ENCODE measurements around the gene RBM20.
"Not testable (repeated sequence)": the region's sequence is repeated elsewhere in the genome, so short reads cannot be mapped to it uniquely, and the experiment has no call there.

The RBM20 gene

DNA sequence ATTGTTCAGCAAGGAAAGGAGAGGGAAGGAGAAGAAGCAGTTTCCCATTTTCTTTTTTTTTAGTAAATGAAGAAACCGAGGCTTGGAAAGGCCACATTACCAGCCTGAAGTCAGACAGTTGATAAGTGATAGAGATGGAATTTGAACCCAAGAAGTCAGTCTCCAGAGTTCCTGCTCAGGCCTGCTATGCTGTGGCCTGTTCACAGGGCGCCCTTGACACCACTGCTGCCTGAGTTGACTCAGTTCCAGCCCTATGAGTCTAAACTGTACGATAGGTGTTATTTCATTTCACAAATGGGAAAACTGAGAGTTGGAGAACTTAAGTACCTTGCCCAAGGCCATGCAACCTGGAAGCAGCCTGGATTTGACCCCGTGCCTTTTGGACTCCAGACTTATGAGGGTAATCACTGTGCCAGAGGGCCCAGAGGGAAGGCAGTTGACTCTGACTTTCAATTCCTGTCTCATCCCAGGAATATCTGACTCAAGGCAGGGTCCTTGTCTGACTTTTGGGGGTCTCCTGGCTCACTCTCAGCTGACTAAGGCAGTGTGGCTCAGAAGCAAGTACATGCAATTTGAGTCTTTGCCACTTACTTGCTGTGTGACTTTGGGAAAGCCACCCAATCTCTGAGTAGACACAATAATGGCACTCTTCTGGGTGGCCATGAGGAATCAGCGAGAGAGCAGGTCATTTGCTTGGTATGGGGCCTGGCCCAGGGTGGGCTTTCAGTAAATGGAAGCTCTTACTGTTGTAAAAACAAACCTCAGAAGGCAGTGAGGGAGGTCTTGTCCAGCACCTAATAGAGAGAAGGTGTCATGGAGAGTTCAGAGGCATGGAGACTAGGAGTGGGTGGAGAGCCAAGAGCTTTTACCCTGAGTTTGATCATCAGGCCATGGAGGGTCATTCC is 17.9 kb upstream of the RBM20 start:
- no peak for DNase-seq (ENCODE audit: low read depth)

- DNase-seq (ENCODE audit: low read depth), result no peak
Measured at GRCh38 chr10:110628161-110628560, 16.0 kb upstream of the RBM20 start.

DNA sequence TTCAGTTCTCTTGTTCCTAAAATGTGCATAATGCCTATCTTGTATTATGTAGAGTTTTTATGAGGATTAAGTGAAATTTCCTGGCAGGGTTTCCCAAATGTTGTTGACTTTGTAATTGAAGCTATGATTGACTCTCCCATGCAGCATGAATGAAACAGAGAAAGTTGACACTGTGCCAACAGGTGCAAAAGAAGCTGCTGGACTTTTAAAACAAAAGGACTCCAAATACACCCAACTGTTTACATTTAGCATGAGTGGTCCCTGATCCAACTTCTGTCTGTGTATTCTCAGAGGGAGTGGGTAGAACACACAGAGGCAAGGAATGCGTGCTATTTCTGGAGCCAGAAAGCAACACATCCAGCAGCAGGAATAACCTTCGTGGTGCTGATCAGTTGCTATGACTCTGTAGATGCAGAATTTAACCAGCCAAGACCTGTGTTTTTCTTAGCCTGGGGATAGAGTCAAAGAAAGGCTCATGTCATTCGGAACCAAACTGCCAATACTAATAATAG is 14.4 kb upstream of the RBM20 start:
- no peak for DNase-seq (ENCODE audit: low read depth)

GRCh38 chr10:110631934-110632333 is 12.2 kb upstream of the RBM20 start:
- DNase-seq (ENCODE audit: low read depth), result no peak

GRCh38 chr10:110632591-110633215 is 11.4 kb upstream of the RBM20 start:
- DNase-seq (ENCODE audit: low read depth), result no peak

DNA sequence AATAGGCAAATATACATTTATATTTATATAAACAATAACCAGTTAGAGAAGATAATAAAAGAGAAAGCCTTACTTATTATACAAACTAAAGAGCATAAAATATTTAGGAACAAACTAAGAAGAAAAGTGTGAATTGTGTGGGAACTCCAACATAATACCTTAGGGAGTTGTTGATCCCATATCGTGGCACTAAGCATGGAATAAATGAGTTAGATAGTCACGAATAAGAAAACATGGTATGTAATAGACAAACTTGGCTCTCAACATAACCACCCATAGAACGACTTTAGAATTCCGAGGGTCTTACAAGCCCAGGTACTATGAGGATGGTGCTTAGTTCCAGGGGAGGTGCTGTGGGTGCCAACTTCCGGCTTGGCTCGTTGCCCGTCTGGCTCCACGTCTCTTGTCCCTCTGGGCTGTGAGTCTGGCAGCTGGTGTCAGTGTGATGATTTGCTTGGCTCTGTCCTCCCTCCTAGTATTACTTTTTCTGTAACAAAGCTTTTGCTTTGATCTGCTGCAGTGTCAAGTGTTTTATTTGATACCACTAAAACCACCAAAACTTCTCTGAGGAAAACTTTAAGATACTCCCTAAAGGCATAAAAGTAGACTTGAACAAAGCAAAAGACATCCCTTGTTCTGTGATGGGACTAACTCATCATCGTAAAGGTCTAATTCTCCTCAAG is 9.5 kb upstream of the RBM20 start:
- DNase-seq (ENCODE audit: low read depth), result no peak

DNA sequence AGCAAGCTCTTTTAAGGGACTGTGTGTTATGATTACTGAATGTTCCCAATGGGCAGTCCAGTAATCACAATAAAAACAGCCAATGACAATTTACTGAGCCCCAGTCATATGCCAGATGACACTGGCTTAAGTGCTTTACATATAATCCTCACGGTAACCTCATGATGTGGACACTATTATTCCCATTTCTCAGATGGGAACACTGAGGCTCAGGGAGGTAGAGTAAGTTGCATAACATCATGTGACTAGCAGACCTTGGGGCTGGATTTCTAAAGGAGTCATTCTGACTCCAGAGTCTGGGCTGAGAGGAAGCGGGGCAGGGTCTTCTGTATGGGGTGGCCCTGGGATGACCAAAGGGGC is 7.6 kb upstream of the RBM20 start:
- no peak for DNase-seq (ENCODE audit: low read depth)

DNA sequence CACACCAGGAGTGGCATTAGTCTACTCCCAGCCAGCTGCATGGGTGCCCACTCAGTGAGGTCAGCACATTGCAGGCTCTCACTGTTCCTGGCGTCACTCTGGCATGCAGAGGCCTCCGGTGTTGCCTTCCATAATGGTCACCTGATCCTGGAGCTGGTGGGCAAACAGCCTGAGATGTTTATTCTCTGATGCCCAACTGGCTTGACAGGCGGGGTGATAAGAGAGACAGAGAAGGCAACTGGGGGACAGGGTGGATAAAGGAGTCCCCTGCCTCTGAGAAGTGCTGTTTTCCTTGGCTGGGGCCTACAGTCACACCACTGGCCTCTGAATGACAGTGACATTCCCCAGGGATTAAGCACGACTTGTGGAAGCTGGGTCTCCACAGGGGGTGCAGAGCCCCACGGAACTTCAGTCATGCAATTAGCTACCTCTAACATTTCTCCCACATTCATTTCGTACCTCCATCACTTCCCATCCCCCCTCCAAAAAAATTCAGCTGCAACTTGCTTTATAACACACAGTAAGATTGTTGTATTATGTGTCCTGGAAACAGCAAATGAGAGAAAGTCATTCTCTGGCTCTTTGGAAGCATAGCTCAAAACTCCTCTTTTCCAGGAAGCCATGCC is 7.1 kb upstream of the RBM20 start:
- DNase-seq (ENCODE audit: low read depth), result no peak

DNA sequence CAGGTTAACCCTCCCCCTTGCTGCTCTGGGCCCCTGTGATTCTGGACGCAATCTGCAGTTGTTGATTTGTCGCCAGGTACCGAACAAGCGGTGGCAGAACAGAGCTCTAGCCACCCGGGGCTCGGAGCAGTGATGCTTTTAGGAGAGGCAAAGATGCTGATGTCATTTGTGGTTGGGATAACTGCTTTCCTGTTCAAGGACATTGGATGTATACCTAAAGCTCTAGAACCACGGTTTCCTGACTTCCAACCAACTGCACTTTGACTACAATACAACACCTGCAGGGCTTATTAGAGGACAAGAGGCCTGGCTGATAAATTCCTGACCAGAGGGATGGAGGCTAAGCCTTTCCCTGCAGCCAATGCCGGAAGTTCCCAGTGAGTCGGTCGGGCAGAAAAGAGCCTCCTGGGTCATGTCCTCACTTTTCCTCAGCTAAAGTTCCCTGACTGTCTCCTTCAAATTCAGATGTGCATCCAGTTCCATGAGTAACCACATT is 6.5 kb upstream of the RBM20 start:
- no peak for DNase-seq (ENCODE audit: low read depth)

- DNase-seq (ENCODE audit: low read depth), result no peak
Measured at GRCh38 chr10:110638319-110638718, 5.8 kb upstream of the RBM20 start.

GRCh38 chr10:110639046-110639445 is 5.1 kb upstream of the RBM20 start:
- not testable (repeated sequence) for DNase-seq (ENCODE audit: low read depth)

GRCh38 chr10:110639858-110640257 is 4.3 kb upstream of the RBM20 start:
- not testable (repeated sequence) for DNase-seq (ENCODE audit: low read depth)

- no peak for DNase-seq (ENCODE audit: low read depth)
Measured at GRCh38 chr10:110641256-110641655, 2.9 kb upstream of the RBM20 start.

DNA sequence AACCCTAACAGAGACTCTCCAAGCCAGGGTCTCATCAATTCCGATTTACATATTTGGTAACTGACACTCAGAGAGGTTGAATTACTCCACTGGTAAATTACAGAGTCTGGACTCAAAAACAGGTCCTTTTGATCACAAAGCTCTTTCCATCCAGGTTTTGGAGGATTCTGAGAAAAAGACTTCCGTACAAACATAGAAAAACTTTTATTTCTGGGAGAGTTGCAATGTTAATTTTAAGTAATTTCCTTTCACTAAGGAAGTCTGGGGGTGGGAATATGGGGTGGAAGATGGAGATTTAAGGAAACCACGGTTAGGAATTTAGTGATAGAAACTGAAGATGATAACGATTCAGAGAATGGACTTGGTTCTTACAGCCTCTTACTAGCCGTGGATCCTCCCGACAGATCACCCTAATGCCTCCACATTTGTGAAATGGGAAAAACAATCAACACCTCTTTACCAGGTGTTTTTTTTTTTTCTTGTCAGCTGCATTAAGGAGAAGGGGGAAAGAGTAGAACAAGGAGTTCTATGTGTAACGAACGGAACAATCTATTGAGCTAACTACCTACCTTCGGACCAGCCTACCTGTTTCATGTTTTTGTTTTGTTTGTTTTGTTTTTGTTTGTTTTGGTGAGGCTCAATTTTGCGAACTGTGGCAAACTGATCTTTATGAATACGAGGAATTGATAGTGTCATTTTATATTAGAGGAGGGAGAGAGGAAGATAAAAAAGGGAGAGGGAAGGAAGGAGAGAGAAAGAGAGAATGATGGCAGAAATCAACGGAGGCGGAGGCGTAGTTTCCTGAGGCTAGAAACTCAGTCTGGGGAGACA is 1.7 kb upstream of the RBM20 start:
- no peak for DNase-seq (ENCODE audit: low read depth)

- no peak for DNase-seq (ENCODE audit: low read depth)
Measured at GRCh38 chr10:110643035-110643652, 992 bp upstream of the RBM20 start.

- no peak for DNase-seq (ENCODE audit: low read depth)
Measured at GRCh38 chr10:110644598-110645462, 694 bp downstream of the RBM20 start.

DNA sequence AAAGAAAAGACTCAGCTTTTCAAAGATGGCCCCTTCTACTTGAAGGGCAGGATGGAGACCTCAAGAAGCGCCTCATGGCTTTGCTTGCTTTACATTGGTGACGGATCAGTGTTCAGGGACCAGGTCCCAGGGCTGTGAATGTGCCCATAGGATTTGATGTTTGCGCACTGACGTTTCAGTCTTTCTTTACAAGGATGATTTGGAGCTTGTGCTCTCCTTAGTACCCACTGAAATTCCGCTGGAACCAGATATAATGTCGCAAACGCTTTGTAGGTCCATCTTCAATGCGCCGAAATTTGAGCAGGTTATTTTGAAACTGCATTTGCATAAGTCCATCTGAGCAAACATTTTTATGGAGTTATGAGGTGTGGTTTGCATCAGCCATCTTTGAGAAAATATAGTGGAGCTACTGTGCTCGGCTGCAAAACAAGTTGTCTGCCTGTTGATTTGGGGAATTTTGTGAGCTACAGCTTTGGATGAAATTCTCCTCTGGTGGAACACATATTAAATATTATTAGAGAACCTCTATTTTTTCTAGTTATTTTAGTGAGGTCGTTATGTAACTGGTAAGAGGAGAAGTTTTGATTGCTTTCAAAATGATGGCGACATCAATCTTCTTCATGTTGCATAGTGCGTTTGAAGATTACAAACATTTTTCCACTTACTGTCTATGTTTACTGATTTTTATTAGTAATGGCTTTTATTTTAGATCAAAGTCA is 2.4 kb downstream of the RBM20 start:
- DNase-seq (ENCODE audit: low read depth), result no peak

- no peak for DNase-seq (ENCODE audit: low read depth)
Measured at GRCh38 chr10:110647136-110647430, 2.9 kb downstream of the RBM20 start.

DNA sequence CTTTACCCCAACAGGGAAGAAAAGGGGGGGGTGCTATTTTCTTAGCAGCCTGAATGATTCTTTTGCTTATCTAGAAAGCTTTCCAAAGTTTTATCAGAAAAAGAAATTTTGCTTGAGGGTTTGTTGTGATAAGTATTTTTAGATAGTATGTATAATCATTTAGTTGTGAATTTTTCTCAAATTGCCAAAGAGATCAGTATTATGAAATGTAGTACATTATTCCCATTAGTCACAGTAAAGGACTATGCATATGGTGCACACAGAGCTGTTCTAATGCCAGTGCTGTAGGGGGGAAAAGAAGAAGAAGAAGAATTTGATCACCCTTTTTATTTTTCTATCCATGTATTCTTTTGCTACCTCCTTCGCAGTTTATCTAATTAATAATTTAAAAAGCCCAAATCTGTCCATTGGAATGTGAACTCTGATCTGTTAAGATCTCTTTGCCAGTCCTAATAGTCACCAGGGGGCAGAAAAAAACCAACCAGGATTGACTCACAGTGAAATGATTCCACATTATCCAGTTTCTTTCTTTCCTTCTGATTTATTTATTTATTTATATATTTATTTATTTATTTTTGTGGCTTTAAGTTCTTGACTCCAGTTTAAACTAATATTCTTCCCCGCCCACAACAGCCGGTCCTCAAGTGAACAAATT is 4.7 kb downstream of the RBM20 start:
- DNase-seq (ENCODE audit: low read depth), result no peak

Data from activated T-helper 1 cell treated with Interleukin-2 at 50 U/mL for 16 hours (primary cell).